GM18951 (cell line): ENCODE results near the gene CCDC68.
"Not testable (repeated sequence)": the region's sequence is repeated elsewhere in the genome, so short reads cannot be mapped to it uniquely, and the experiment has no call there.

Experiments used
- POLR2A ChIP-seq: IDR thresholded peaks from 4 replicates; pipeline ENCODE4 v1.6.1; 2011; ENCODE audit warnings: mild to moderate bottlenecking; ENCODE audit not compliant: insufficient read length, insufficient read depth; ENCODE audit errors: extremely low read depth
- in situ Hi-C: fragments of 300-500 bp; cut with MboI; formaldehyde crosslinking; loops from one replicate; pipeline ENCODE4 v1.12.0; 2022; ENCODE audit warnings: low sequenced_read_pairs, mixed read lengths, inconsistent platforms; ENCODE audit not compliant: unreplicated experiment

The CCDC68 gene

DNA sequence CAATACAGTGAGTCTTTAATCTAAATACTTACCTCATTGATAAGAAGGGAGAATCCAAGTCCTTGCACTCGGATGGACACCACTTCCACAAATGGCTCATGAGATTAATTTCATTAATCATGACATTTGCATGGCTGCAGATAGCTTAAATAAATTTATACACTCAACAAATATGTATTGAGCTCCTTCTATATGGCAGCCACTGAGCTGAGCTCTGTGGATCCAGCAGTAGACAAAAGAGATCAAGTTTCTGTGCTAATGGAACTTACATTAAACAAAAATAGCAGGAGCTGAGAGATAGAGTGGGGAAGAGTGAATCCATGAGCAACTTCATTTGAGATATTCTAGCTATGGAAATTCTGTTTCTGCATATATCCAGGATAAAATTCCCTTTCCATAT lies 86.6 kb downstream of the CCDC68 start:
- in situ Hi-C loops: no loop called here
- no peak for TF ChIP-seq POLR2A

DNA sequence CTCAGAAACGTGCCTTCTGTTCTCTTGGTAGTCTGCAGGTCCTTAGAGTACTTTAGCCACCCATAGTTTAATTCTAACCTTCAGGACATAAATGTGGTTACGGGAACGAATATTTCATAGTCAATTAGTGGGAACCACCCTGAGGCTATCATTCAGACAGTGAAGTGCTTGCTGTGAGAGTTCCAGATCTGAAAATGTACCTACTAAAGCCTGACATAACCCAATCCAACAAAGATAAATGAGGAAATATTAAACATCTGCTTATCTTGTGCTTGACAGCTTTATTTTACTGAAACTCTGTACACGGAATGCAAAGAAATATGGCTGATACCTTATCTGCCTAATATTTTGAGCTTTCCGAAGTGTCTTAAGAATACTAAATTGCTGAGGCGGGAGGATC lies 88.0 kb downstream of the CCDC68 start:
- TF ChIP-seq POLR2A: no peak
- in situ Hi-C loops: no loop called here

DNA sequence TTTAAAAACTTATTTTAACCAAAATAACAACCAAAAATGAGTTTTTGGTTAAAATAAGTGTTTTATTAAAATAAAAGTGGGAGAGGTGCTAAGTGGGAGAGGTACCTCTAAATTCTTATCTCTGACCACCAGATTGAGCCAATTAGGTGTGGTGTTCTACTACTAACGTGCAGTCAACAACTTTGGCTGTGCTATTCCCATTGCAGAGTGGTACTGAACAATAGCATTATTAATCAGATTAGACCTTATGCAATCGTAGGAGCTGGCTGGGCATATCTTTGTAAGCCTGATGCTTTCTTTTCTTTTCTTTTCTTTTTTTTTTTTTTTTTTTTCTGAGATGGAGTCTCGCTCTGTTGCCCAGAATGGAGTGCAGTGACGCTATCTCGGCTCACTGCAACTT lies 92.1 kb downstream of the CCDC68 start:
- in situ Hi-C loops: no loop called here
- TF ChIP-seq POLR2A: no peak

DNA sequence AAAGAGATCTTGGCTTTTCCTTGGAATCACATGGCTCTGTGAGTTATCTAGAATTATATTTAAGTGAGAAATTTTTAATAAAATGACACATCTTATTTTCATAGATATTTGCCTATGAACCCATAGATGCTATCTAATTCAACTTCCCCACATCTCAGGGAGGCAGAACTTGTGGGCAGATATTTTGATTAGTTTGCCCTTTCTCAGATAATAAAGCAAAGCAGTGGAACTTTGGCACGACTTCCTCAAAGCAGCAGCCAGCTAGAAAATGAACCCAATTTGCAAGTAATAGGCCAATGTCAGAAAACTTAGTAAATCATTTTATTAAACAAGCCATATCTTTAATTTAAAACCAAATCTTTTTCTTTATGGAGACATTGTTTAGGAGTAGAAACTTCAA lies 98.3 kb downstream of the CCDC68 start:
- TF ChIP-seq POLR2A: no peak
- in situ Hi-C loops: no loop called here

DNA sequence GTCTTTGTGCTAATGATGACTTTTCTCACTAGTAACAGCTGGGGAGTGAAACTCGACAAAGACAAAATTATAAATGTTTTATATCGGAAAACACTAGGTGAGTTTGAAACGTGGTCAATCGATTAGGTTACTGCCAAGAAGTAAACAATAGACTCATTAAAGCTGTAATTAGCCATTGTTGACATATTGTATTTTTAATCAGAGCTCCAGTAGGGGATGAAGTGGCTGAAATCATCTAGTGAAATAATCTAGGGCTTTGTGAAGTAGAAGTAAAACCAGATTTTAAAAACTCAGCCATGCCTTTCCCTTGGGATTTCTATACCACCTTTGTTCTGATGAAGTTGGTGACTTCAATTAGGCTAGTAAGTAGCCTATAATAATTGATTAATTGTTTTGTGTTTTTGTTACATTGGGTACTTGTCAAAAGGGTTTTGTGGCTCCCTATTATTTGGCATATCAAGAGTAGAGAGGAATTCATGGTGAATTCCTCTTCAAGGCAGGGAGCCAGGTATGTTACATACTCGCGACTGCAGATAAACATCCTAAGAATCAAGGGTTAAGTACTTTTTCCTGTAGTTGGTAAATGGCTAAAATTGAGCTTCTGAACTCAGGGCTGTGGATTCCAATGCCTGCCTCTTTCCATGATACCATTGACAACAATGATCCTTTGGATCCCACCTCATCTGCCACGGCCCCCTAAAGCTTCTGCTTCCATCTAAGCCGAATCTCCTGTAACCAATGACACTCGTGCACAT lies 99.4 kb downstream of the CCDC68 start:
- in situ Hi-C loops: no loop called here

DNA sequence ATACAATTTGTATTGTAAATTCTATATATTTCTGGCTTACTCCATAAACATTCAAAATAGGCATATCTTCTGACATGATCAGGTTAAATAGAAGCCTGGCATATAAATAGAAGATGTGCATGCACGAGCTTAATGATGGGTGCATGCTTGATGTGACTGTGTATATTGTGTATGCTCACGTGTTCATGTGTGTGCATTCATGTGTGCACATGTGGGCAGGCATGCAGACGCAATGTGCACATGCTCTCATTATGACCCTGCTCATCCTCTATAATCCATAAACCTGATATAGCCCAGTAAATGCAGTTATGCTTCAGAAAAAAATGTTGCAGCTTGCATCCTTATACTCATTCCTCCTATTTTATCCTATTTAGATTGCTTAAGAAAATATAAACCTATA lies 101.8 kb downstream of the CCDC68 start:
- TF ChIP-seq POLR2A: no peak
- in situ Hi-C loops: no loop called here

More for the DNA sequence above, 99.4 kb downstream of the CCDC68 start:
- TF ChIP-seq POLR2A: no peak

DNA sequence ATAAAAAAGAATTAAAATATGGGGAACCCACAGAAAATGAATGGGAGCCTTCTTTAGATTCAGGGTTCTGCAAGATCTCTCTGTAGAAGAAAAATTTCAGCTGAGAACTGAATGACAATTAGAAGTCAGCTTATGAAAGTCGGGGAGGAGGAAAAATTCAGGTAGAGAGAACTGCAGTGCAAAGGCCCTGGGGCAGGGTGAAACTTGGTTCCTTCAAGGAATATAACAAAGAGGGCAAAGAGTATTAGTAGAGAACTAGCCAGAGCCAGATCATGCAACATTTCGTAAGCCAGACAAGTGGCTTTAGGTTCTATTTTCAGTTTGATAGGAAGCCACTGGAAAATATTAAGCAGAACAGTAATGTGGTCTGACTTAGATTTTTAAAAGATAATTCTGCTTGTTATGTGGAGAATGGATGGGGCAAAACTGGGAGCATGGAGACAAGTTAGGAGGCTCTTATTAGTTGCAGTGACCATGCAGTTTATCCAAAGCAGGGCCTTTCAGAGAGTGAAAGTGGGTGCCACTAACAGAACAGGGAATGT lies 103.1 kb downstream of the CCDC68 start:
- in situ Hi-C loops: no loop called here
- TF ChIP-seq POLR2A: no peak

DNA sequence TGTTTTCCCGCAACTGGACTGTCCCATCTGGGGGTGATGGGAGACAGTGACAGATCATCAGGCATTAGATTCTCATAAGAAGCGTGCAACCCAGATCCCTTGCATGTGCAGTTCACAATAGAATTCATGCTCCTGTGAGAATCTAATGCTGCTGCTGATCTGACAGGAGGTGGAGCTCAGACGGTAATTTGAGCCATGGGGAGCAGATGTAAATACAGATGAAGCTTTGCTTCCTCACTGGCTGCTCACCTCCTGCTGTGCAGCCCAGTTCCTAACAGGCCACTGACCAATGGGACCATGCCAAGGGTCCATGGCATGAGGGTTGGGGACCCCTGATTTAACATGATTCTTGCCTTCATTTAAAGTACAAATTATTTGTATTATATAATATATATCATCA lies 104.2 kb downstream of the CCDC68 start:
- in situ Hi-C loops: not testable (repeated sequence)

DNA sequence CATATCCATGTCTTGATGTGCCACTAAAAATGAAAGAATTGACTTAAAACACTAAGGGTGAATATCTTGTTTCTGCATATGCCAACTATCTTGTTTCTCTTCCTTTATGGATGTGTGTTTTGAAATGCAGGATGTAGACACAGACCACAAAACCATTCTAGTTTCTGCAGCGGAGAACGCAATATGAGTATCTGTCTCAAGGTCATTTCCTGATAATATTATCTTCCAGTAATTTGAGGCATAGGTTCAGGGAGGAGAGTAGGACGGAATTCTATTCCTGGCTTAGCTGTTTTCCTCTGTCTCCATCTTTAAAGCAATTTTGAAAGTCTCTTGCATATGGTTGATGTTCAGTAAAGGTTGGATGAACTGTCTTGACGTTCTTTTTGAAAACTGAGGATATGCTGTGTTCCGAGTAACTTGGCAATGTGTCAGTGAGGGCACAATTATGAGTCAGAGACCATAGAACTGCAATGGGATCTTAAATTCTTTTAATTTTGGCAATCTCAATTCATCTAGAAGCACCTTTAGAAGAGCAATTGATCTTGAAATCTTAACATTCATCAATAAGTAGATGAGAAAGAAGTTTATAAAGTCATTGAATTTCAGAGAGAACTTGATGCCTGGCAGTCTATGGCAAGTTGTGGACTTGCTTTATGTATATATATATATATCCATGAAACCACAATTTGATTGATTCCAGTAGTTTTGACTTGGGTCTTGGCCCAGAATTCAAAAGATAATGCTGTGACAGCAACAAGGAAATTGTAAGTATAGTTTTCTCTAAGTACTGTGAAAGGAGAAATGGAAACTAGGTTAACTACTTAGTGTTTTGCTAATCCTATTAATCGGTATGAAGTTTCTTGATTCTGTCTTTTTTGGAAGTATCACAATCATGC lies 106.2 kb downstream of the CCDC68 start:
- in situ Hi-C loops: no loop called here
- no peak for TF ChIP-seq POLR2A
